Neuronal stem cell (in vitro differentiated cells): Measurements from ENCODE around the gene STUB1.

Experiments
- DNase-seq: peaks from one replicate; pipeline ENCODE4 v3.0.0-alpha.2; 2013; ENCODE audit warnings: low spot score
- H2AFZ ChIP-seq: one replicate; pipeline ENCODE4 v1.6.1; 2013; ENCODE audit warnings: mild to moderate bottlenecking, low read length, inconsistent platforms
- H2AK5ac ChIP-seq: 2 replicates; pipeline ENCODE4 v1.6.1; 2013; ENCODE audit warnings: low read depth, mild to moderate bottlenecking, inconsistent platforms, low read length, moderate library complexity, mixed read lengths
- H2BK120ac ChIP-seq: 2 replicates; pipeline ENCODE4 v1.6.1; 2013; ENCODE audit warnings: low read depth, mild to moderate bottlenecking, inconsistent platforms, low read length, moderate library complexity, mixed read lengths
- H2BK12ac ChIP-seq: one replicate; pipeline ENCODE4 v1.6.1; 2013; ENCODE audit warnings: low read length, inconsistent platforms
- H2BK15ac ChIP-seq: 2 replicates; pipeline ENCODE4 v1.6.1; 2013; ENCODE audit warnings: mild to moderate bottlenecking, low read length, inconsistent platforms, mixed read lengths
- H2BK5ac ChIP-seq: one replicate; pipeline ENCODE4 v1.6.1; 2013; ENCODE audit warnings: inconsistent platforms, mild to moderate bottlenecking, low read length, moderate library complexity
- H3K14ac ChIP-seq: one replicate; pipeline ENCODE4 v1.6.1; 2013; ENCODE audit warnings: low read length, inconsistent platforms
- H3K18ac ChIP-seq: 2 replicates; pipeline ENCODE4 v1.6.1; 2013; ENCODE audit warnings: low read length, inconsistent platforms
- H3K23ac ChIP-seq: 2 replicates; pipeline ENCODE4 v1.6.1; 2013; ENCODE audit warnings: low read depth, mild to moderate bottlenecking, mixed read lengths, low read length, inconsistent platforms; ENCODE audit not compliant: poor library complexity
- H3K27ac ChIP-seq: replicated peaks from 3 replicates; pipeline ENCODE4 v1.5.1; 2013; ENCODE audit warnings: low read length, inconsistent platforms
- H3K27me3 ChIP-seq, 3 experiments: 2 replicates each; pipeline ENCODE4 v1.6.1; 2013; ENCODE audit warnings: low read length in 3 of 3, mild to moderate bottlenecking in 2 of 3, inconsistent platforms in 1 of 3, low read depth in 1 of 3, mixed read lengths in 1 of 3, moderate library complexity in 1 of 3; ENCODE audit not compliant: control insufficient read depth in 3 of 3, insufficient read depth in 3 of 3
- H3K36me3 ChIP-seq, 2 donors: replicated peaks in 1 of 2; 2 replicates each; pipeline ENCODE4 v1.6.1; 2013; ENCODE audit warnings: low read length in 2 of 2; ENCODE audit not compliant: control insufficient read depth in 2 of 2, insufficient read depth in 2 of 2
- H3K4ac ChIP-seq: 2 replicates; pipeline ENCODE4 v1.6.1; 2013; ENCODE audit warnings: inconsistent platforms, mild to moderate bottlenecking, low read length, moderate library complexity
- H3K4me1 ChIP-seq, 2 donors: 1 replicate in 1 of 2; 2 replicates in 1 of 2; pipeline ENCODE4 v1.6.1; 2013; ENCODE audit warnings: low read length in 2 of 2, low read depth in 1 of 2; ENCODE audit not compliant: control insufficient read depth in 2 of 2, insufficient read depth in 1 of 2
- H3K4me2 ChIP-seq: one replicate; pipeline ENCODE4 v1.6.1; 2013; ENCODE audit warnings: mild to moderate bottlenecking, low read length, inconsistent platforms; ENCODE audit not compliant: insufficient read depth, poor library complexity, severe bottlenecking
- H3K4me3 ChIP-seq, 2 donors: 2 replicates each; pipeline ENCODE4 v1.5.1; 2013; ENCODE audit warnings: low read length in 2 of 2, mild to moderate bottlenecking in 2 of 2, inconsistent platforms in 1 of 2, moderate library complexity in 1 of 2
- H3K79me1 ChIP-seq: one replicate; pipeline ENCODE4 v1.6.1; 2013; ENCODE audit warnings: low read depth, mild to moderate bottlenecking, inconsistent platforms, low read length, moderate library complexity
- H3K9ac ChIP-seq: one replicate; pipeline ENCODE4 v1.6.1; 2013; ENCODE audit warnings: mild to moderate bottlenecking, low read depth, low read length, inconsistent platforms; ENCODE audit not compliant: poor library complexity
- H3K9me3 ChIP-seq, 2 donors: replicated peaks in 1 of 2; 2 replicates each; pipeline versions ENCODE3 to v1.6.1; 2013; ENCODE audit warnings: low read length in 2 of 2, mild to moderate bottlenecking in 2 of 2, inconsistent platforms in 1 of 2, low read depth in 1 of 2, mixed read lengths in 1 of 2, moderate library complexity in 1 of 2; ENCODE audit not compliant: control insufficient read depth in 2 of 2, insufficient read depth in 1 of 2
- H4K8ac ChIP-seq: one replicate; pipeline ENCODE4 v1.6.1; 2013; ENCODE audit warnings: low read depth, mild to moderate bottlenecking, inconsistent platforms, low read length, moderate library complexity
- H4K91ac ChIP-seq: one replicate; pipeline ENCODE4 v1.6.1; 2013; ENCODE audit warnings: low read length, low read depth, mild to moderate bottlenecking, inconsistent platforms; ENCODE audit not compliant: poor library complexity
- WGBS, 2 donors: extraction: QIAGEN DNeasy Blood & Tissue Kit; methylation state at CpG; one replicate each; pipeline ENCODE4 v1.1.7; 2013; ENCODE audit warnings: missing lambda C conversion rate in 2 of 2, mixed read lengths in 1 of 2; ENCODE audit not compliant: insufficient read length in 2 of 2, insufficient replicate concordance in 1 of 2; ENCODE audit errors: extremely low coverage in 2 of 2; 5-methylcytosine and 5-hydroxymethylcytosine counted together

STUB1 gene

DNA sequence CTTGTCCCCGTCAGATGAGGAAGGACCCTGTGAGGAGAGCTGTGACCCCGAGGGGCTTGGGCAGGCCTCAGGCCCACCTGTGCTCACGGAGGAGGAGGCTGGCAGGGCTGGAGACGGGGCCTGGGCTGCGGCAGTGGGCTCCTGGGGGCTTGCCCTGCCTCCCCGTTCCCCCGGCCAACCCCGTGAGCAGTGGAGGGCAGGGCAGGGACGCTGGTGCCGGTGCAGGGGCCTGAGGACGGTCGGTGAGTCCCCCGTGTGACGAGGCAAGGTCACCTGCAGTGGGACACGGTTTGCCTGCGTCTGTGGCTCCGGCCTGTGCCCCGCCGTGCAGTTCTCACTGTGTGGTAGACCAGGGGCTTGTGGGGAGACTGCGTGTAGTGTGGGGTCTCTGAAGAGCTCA, 20.6 kb upstream of the STUB1 start:
- H3K79me1 ChIP-seq, result peaks cover 13% of the 10 kb centered on the region
- H2BK12ac ChIP-seq, result peak overlapping the region; percentile 30
- H3K9me3 ChIP-seq, result no peaks in the 10 kb centered on the region
- no peak overlapping the region for H3K18ac ChIP-seq
- H3K4me3 ChIP-seq, result peak overlapping the region in 1 of 2 donors; percentile 52
- no peaks in the 10 kb centered on the region for H3K27me3 ChIP-seq
- no peak overlapping the region for H3K14ac ChIP-seq
- no peak overlapping the region for H3K27ac ChIP-seq
- H3K36me3 ChIP-seq, result peaks cover 14 to 68% of the 10 kb centered on the region in 2 donors
- peak overlapping the region; percentile 88 for H2BK5ac ChIP-seq
- no peak overlapping the region for H4K91ac ChIP-seq
- no peak for DNase-seq
- H2BK120ac ChIP-seq, result no peak overlapping the region
- no peak overlapping the region for H2AFZ ChIP-seq
- no peak overlapping the region for H2BK15ac ChIP-seq
- peaks cover 3 to 6% of the 10 kb centered on the region in 2 donors for H3K4me1 ChIP-seq
- no peak overlapping the region for H4K8ac ChIP-seq
- H3K4me2 ChIP-seq, result no peak overlapping the region
- peak overlapping the region; percentile 74 for H2AK5ac ChIP-seq
- H3K9ac ChIP-seq, result peak overlapping the region; percentile 30
- H3K4ac ChIP-seq, result no peak overlapping the region
- H3K23ac ChIP-seq, result peak overlapping the region; percentile 80
- no CpG with 5 or more reads among the region's 20 CpGs for WGBS, 2 donors

DNA sequence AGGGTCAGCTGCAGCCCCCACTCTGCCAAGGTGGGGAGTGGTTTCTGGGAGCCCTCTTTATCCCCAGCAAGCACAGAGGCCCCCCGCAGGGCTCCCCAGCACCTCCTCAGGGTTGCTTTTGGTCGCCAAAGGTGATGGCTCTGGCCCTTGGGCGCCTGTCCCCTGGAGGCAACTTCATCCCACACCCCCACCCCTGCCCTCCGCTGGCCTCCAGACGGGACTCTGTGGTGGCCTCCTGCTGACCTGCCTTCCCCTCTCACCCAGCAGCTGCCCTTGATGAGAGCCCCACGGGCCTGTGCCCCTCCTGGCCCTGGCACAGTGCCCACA, 20.1 kb upstream of the STUB1 start:
- Histone ChIP-seq H3K36me3 (peaks cover 14 to 67% of the 10 kb centered on the region in 2 donors), H2BK12ac (no peak overlapping the region), H2BK15ac (peak overlapping the region; percentile 46), H3K14ac (peak overlapping the region; percentile 5), H3K4me3 (peak overlapping the region in 1 of 2 donors; percentile 58), H4K8ac (peak overlapping the region; percentile 92), H2BK120ac (no peak overlapping the region), H3K18ac (peak overlapping the region; percentile 92), H3K27ac (peak overlapping the region; percentile 35), H2AFZ (no peak overlapping the region), H2AK5ac (peak overlapping the region; percentile 97), H4K91ac (no peak overlapping the region), H2BK5ac (peak overlapping the region; percentile 88), H3K9ac (peak overlapping the region; percentile 86), H3K9me3 (no peaks in the 10 kb centered on the region), H3K4me1 (peaks cover 3 to 6% of the 10 kb centered on the region in 2 donors), H3K27me3 (no peaks in the 10 kb centered on the region), H3K23ac (peak overlapping the region; percentile 85), H3K4ac (no peak overlapping the region), H3K79me1 (peaks cover 13% of the 10 kb centered on the region), H3K4me2 (no peak overlapping the region)
- DNase-seq, result no peak
- no CpG with 5 or more reads among the region's 6 CpGs for WGBS, 2 donors

DNA sequence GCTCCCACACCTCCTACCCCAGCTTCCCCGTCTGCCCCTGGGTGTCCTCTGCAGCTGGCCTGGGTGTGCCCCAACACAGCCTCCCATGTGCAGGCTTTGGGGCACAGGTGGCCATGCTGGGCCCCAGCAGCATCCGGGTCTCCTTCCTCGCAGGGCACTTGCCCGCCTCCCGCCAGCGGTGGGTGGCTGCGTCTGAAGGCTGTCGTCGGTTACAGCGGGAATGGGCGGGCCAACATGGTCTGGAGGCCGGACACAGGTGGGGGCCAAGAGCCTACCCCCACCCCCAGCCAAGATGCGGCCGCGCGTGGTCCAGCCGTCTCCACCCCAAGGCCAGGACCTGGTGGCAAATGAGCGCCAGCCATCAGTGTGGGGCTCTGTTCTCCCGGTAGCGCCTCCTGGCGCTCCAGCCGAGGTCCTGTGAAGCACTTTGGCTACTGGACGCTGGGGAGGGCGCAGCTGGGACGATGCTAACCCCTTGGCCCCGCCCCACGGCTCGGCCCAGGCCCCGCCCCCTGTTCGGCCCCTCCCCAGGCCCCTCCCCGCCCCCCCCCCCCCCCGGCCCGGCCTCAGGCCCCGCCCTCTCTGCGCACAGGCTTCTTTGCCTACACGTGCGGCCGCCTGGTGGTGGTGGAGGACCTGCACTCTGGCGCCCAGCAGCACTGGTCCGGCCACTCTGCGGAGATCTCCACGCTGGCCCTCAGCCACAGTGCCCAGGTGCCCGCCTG, 19.6 kb upstream of the STUB1 start:
- Histone ChIP-seq H3K4me2 (peak overlapping the region; percentile 25), H2BK5ac (peak overlapping the region; percentile 88), H3K79me1 (peaks cover 13% of the 10 kb centered on the region), H3K4me3 (peak overlapping the region in 1 of 2 donors; percentile 58), H2AFZ (no peak overlapping the region), H3K9ac (peak overlapping the region; percentile 86), H2BK12ac (peak overlapping the region; percentile 90), H3K18ac (peak overlapping the region; percentile 95), H3K27ac (peak overlapping the region; percentile 49), H3K9me3 (no peaks in the 10 kb centered on the region), H3K27me3 (no peaks in the 10 kb centered on the region), H4K91ac (no peak overlapping the region), H3K4ac (no peak overlapping the region), H3K36me3 (peaks cover 11 to 62% of the 10 kb centered on the region in 2 donors), H3K23ac (peak overlapping the region; percentile 93), H3K4me1 (peaks cover 3 to 6% of the 10 kb centered on the region in 2 donors), H2BK15ac (peak overlapping the region; percentile 96), H2AK5ac (peak overlapping the region; percentile 99), H4K8ac (peak overlapping the region; percentile 92), H2BK120ac (no peak overlapping the region), H3K14ac (peak overlapping the region; percentile 89)
- WGBS, 2 donors, result no CpG with 5 or more reads among the region's 43 CpGs
- peak; percentile 86 for DNase-seq

DNA sequence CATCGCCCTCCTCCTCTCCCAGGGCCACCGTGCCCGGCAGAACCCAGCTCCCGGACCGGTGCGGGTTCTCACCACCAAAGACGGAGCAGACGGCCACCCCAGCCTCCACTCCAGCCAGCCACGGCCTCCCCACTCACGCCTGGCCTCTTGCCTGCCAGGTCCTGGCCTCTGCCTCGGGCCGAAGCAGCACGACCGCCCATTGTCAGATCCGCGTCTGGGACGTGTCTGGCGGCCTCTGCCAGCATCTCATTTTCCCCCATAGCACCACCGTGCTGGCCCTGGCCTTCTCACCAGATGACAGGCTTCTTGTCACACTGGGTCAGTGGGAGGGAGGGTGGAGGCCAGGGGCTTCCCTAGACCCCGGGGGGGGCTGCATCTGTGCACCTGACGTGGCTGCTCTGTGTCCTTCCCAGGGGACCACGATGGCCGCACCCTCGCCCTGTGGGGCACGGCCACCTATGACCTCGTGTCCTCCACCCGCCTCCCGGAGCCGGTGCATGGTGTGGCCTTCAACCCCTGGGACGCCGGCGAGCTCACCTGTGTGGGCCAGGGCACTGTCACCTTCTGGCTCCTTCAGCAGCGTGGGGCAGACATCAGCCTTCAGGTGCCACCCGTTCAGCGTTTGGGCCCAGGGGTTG, 18.9 kb upstream of the STUB1 start:
- Histone ChIP-seq H2AK5ac (peak overlapping the region; percentile 99), H3K79me1 (peaks cover 15% of the 10 kb centered on the region), H2BK5ac (peak overlapping the region; percentile 82), H3K9me3 (no peaks in the 10 kb centered on the region), H3K4me1 (peaks cover 3 to 6% of the 10 kb centered on the region in 2 donors), H3K27me3 (no peaks in the 10 kb centered on the region), H3K4me3 (no peak overlapping the region), H3K9ac (peak overlapping the region; percentile 84), H3K36me3 (peaks cover 11 to 55% of the 10 kb centered on the region in 2 donors), H3K4me2 (peak overlapping the region; percentile 25), H3K4ac (peak overlapping the region; percentile 93), H4K8ac (peak overlapping the region; percentile 65), H3K14ac (peak overlapping the region; percentile 89), H2BK12ac (peak overlapping the region; percentile 88), H3K27ac (peak overlapping the region; percentile 49), H3K18ac (peak overlapping the region; percentile 95), H2BK15ac (peak overlapping the region; percentile 96), H2AFZ (no peak overlapping the region), H4K91ac (peak overlapping the region; percentile 43), H2BK120ac (no peak overlapping the region), H3K23ac (peak overlapping the region; percentile 93)
- DNase-seq, result no peak
- WGBS, 2 donors, result no CpG with 5 or more reads among the region's 35 CpGs
